ENCODE results near the gene TNFSF15.
"Not testable (repeated sequence)": the region's sequence is repeated elsewhere in the genome, so short reads cannot be mapped to it uniquely, and the experiment has no call there.

The TNFSF15 gene

DNA sequence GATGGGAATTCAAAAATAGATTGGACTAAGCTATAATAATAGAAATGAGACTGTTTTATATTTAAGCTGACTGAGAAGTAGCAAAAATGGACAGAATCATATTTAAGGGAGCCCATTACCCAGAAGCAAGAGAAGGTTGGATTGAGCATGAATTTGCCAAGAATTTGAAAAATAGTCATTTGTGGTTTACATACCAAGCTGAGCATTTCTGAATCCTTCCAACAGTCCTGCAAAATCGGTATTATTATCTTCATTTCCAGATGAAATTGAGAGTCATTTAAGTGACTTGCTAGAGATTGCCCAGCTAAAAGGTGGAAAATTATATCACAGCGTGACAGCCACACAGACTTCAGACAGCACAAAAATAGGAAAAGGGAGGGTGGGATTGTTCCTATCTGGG, 48.4 kb downstream of the TNFSF15 start:
- in situ Hi-C loops (cut with MboI; ENCODE audit: low sequenced_read_pairs) = no loop called here

DNA sequence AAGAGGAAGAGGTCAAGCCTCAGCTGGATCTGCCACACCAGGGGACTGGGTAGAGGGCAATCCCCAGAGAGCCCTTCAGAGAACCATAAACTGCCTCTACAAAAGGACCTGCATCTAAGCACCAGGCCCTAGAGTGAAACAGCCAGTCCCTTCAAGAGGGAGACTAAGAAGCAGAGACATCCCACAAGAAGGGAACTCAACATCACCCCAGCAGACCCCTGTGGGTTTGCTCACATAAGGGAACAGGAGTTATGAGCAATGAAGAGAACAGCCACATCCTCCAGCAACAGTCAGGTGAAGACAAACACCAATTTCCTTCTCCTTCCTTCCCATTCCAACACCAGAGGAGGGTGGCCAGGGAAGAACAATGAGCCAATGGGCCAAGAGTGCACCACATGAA, 48.9 kb downstream of the TNFSF15 start:
- in situ Hi-C loops (cut with MboI; ENCODE audit: low sequenced_read_pairs) = no loop called here

DNA sequence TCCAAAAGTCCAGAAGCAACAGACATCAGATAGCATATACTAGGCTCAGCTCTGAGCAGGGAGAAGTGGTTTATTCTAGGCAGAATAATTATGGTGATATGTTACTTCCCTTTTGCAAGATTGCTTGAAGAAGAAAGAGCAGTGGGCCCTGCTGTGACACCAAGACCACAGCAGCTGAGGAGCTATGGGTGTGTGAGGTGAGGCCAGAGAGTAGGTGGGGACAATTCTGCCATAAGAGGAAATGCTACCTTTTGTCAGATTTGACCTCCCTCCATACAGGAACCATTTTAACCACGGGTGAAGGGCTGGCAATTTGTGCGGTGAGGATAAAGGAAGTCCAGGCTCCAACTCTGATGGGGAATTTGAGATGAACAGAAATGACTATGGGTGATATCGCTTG, 51.3 kb downstream of the TNFSF15 start:
- in situ Hi-C loops (cut with MboI; ENCODE audit: low sequenced_read_pairs) = no loop called here

DNA sequence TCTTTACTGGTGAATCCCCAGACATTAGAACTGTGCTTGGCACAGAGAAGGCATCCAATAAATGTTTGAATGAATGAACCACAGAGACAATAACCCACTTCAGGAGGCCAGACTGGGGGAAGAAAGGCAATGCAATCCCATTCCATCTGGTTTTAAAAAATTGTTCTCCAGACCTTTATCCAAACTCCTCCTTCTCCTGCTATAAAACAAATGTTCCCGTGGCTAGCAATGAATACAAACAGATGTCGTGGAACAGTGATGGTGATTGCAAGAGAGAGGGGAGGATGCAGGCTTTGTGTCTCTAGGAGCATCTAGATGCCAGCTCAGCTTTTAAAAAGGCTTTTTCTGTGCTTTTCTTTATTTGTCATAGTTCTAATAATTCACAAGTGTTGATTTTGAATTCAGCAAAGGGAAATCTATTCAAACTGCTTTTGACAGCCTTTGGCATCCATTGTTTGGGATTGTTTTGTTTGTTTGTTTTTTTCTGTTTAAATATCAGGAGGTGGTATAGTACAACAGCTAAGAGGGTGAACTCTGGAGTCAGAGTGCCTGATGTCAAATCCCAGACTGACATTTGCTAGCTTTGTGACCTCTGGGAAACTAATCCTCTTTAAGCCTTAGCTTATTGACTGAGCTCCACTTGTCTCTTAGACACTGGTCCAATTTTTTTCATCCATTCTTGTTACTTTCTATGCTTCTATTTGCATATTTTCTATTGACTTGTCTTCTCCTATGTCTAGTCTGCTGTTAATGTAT, 59.1 kb downstream of the TNFSF15 start:
- in situ Hi-C loops (cut with MboI; ENCODE audit: low sequenced_read_pairs) = no loop called here

DNA sequence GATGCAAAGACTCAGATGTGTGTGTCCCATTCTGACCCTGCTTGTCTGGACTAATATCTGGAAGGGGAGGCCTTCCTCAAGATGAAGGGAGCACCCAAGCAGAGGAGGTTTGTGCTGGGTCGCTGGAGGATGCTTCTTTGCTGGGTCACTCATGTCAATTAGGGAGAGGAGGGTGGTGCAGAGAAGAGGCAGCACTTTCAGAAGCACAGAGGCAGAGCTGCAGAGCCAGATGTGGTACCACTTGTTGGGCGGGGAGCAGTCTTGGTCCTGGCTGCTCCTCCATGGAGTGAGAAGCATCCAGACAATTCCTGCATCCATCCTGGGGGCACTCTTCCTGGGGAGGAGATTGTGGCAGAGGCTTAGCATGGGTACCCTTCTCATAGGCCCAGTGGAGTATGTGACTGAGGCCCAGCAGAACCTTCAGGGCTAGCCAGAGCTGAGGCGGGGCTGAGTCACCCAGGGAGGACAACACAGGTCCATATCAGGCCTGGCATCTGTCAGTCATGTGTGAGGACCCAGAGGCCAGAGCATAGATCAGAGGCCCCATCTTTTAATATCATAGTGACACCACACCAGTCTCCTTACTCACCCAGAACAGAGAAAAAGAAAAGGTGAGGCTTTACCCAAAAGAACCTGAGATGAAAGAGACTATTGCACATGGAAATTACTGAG, 59.8 kb downstream of the TNFSF15 start:
- in situ Hi-C loops (cut with MboI; ENCODE audit: low sequenced_read_pairs) = no loop called here

DNA sequence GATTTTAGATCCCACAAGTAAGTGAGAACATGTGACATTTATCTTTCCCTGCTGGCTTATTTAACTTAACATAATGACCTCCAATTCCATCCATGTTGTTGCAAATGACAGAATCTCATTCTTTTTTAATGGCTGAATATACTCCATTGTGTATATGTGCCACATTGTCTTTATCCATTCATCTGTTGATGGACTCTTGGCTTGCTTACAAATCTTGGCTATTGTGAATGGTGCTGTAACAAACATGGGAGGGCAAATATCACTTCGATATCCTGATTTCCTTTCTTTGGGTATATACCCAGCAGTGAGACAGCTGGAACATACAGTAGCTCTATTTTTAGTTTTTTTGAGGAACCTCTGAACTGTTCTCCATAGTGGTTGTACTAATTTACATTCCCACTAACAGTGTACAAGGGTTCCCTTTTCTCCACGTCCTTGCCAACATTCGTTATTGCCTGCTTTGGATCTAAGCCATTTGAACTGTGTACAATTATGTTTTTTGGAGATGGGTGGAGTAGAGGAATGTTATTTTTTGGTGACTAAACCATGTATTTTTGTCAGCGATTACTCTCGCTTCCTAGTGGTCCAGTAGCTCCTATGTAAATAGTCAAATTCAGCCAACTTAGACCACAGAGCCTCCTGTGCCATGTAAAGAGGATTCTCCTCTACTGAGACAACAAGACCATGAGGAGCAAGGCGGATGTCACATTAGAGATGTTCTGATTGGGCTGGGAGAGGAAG, 60.6 kb downstream of the TNFSF15 start:
- in situ Hi-C loops (cut with MboI; ENCODE audit: low sequenced_read_pairs) = no loop called here

DNA sequence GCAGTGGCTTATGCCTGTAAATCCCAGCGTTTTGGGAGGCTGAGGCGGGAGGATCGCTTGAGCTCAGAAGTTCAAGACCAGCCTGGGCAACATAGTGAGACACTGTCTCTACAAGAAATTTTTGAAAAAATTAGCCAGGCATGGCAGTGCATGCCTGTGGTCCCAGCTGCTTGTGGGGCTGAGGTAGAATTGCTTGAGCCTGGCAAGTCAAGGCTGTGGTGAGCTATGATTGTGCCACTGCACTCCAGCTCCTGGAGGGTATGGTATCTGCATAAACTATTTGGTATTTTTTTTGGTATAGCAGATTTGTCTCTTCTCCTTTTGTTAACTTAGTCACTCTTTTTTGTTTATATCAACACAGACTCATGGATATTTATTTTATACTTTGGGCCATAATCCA, 62.4 kb downstream of the TNFSF15 start:
- in situ Hi-C loops (cut with MboI; ENCODE audit: low sequenced_read_pairs) = no loop called here

DNA sequence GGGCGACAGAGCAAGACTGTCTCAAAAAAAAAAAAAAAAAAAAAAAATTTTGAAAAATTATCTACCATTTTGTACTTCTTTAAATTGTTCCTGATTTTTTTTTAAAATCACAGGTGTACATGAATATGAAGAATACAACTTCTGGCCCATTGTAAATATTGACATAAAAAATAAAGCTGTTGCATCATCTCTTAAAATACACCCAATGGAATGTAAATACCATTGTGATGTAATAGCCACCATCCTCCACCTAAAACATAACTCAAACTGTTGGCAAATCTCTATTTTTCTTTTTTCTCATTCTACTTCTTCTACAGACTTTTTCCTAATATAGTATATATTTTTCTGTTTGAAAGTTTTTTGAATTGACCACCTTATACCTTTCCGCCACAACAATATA, 62.9 kb downstream of the TNFSF15 start:
- in situ Hi-C loops (cut with MboI; ENCODE audit: low sequenced_read_pairs) = no loop called here

DNA sequence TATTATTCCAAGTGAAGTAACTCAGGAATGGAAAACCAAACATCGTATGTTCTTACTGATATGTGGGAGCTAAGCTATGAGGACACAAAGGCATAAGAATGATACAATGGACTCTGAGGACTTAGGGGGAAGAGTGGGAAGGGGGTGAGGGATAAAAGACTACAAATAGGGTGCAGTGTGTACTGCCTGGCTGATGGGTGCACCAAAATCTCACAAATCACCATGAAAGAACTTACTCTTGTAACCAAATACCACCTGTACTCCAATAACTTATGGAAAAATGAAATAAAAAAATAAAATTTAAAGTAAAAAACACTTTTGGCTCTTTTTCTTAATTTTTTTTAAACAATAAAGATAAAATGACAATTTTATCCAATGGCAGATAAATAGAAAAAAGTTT, 64.3 kb downstream of the TNFSF15 start:
- in situ Hi-C loops (cut with MboI; ENCODE audit: low sequenced_read_pairs) = not testable (repeated sequence)

DNA sequence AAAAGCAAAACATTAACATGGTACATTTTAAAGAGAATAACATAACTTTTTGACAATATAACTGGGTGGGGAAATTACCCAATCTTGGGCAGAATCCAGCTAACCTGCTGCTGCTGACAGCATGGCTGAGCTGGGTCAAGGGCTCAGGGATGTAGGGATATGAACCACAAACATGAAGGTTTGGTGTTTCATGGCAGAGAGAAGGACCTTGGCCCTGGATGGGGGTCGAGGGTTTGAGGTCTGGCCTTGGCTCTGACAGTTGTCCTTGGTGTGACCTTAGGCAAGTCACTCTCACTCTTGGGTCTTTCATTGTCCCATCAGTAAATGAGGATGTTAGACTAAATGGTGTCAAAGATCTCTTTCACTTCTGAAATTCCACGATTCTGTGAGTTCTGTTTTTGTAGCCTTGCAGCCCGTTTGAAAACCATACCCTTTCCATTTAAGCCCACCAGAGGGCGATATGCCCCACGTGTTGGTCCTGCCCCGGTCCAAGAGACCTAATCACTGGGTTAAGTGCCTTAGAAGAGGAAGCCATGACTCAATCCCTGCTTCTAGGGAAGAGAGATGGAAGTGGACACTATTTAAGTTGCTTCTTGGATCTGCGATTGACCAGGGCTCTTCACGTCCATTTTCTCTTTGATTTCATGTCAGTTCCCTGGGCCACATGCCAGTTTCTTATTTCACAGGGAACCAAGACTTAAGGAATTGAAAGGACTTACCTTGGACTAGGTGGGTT, 67.1 kb downstream of the TNFSF15 start:
- in situ Hi-C loops (cut with MboI; ENCODE audit: low sequenced_read_pairs) = no loop called here

DNA sequence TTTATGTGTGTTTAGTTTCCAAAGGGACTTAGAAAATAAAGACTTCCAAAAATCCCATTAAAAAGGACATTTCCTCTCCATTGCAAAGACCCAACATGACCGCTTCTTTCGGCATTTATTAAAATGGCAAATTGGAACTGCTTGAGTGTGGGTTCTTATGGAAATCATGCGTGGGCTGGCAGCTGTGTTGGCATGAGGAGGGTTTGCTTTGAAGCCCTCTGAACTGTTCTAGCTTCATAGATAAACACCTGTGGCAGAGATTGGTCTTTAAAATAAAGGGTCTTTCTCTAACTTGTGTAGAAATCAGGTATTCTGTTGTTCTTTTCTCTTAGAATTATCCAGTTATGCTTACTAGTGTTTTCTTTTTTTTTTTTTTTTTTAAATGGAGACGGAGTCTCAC, 68.0 kb downstream of the TNFSF15 start:
- in situ Hi-C loops (cut with MboI; ENCODE audit: low sequenced_read_pairs) = no loop called here

DNA sequence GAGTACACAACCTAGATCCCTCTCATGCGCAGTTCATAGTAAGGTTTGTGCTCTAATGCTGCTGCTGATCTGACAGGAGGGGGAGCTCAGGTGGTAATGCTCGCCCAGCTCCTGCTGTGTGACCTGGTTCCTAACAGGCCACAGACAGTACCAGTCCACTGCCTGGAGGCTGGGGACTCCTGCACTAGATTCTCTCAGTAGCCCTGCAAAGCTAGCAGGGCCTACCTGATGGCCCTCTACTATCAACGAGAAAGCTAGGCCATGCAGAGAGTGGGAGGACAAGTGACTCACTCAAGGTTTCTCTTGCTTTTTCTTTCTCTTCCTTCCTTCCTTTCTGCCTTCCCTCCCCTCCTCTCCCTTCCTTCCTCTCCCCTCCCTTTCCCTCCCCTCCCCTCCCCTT, 68.7 kb downstream of the TNFSF15 start:
- in situ Hi-C loops (cut with MboI; ENCODE audit: low sequenced_read_pairs) = no loop called here

DNA sequence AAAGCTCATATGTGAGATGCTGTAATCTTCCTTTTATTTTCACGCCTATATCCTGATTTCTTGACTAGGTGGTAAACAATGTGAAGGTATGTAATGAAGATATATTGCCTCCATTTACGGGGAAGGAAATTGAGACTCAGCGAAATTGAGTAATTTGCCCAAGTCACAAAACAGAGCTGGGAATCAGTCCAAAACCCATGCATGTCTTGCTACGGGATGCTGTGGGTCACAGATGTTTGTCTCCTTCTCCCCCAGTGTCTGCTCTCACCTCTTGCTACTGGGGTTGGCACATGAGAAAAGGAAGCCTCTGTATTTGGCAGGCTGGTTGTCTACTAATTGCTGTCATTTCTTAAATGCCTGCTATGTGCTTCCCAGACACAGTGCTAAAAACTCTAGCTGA, 70.1 kb downstream of the TNFSF15 start:
- in situ Hi-C loops (cut with MboI; ENCODE audit: low sequenced_read_pairs) = no loop called here

DNA sequence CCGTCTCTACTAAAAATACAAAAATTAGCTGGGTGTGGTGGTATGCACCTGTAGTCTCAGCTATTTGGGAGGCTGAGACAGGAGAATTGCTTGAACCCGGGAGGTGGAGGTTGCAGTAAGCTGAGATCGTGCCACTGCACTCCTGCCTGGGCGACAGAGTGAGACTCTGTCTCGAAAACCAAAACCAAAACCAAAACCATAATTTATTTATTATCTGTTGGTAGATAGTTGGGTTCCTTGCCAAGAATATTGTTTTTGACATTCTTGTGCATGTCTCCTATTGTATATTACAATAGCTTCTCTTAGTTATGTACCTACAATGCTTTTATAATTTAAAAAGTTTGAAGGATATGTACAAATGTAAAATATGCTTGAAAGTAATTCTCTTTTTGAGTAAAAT, 70.7 kb downstream of the TNFSF15 start:
- in situ Hi-C loops (cut with MboI; ENCODE audit: low sequenced_read_pairs) = not testable (repeated sequence)

All from hTERT RPE-1 (cell line).